Fibroblast of skin of right biceps (primary cell): ENCODE results near the gene GLP2R.

ENCODE experiments used
- DNase-seq: peaks from one replicate; pipeline ENCODE4 v3.0.0-alpha.2; 2013

Gene GLP2R

GRCh38 chr17:9814337-9814945, 11.3 kb upstream of the GLP2R start:
- DNase-seq, result no peak

GRCh38 chr17:9816472-9816871, 9.3 kb upstream of the GLP2R start:
- DNase-seq, result no peak

GRCh38 chr17:9817086-9817485, 8.6 kb upstream of the GLP2R start:
- peak; percentile 17 for DNase-seq

GRCh38 chr17:9818760-9819159, 7.0 kb upstream of the GLP2R start:
- no peak for DNase-seq

GRCh38 chr17:9820448-9820847, 5.3 kb upstream of the GLP2R start:
- no peak for DNase-seq

- no peak for DNase-seq
These were observed 3.8 kb upstream of the GLP2R start, which contains the start of gene GSG1L2 for GRCh38 chr17:9821921-9822320. Gene GSG1L2 (minus strand): TSS chr17:9822079. CDS start chr17:9822071, 8 bp downstream.

- no peak for DNase-seq
These were observed 1.6 kb upstream of the GLP2R start for GRCh38 chr17:9824094-9824493.

- no peak for DNase-seq
These were observed 856 bp upstream of the GLP2R start for GRCh38 chr17:9824797-9825338.

GRCh38 chr17:9828296-9829295, 2.9 kb downstream of the GLP2R start:
- DNase-seq, result no peak

- no peak for DNase-seq
These were observed 3.6 kb downstream of the GLP2R start for GRCh38 chr17:9829343-9829742.

- DNase-seq, result no peak
These were observed 5.0 kb downstream of the GLP2R start for GRCh38 chr17:9830711-9831110.

GRCh38 chr17:9833922-9834321, 8.2 kb downstream of the GLP2R start:
- DNase-seq, result no peak

- DNase-seq, result peak; percentile 92
These were observed 12.1 kb downstream of the GLP2R start for GRCh38 chr17:9837551-9838471.

GRCh38 chr17:9839433-9839832, 13.7 kb downstream of the GLP2R start:
- peak; percentile 40 for DNase-seq

GRCh38 chr17:9842057-9842758, 16.5 kb downstream of the GLP2R start:
- peak; percentile 40 for DNase-seq

- DNase-seq, result no peak
These were observed 17.7 kb downstream of the GLP2R start for GRCh38 chr17:9843152-9844010.

GRCh38 chr17:9844153-9844552, 18.4 kb downstream of the GLP2R start:
- DNase-seq, result no peak

- DNase-seq, result no peak
These were observed 19.6 kb downstream of the GLP2R start for GRCh38 chr17:9845306-9845705.

- no peak for DNase-seq
These were observed 24.4 kb downstream of the GLP2R start for GRCh38 chr17:9850151-9850550.

GRCh38 chr17:9854255-9854654, 28.5 kb downstream of the GLP2R start:
- DNase-seq, result no peak

- no peak for DNase-seq
These were observed 29.3 kb downstream of the GLP2R start for GRCh38 chr17:9855036-9855435.
